SK-N-SH (cell line): ENCODE measurements around the gene MAMSTR.

Source experiments
- CHD2 ChIP-seq: fragments of 150-350 bp; IDR thresholded peaks from 2 replicates; pipeline ENCODE4 v1.6.1; 2018; ENCODE audit warnings: low read length; ENCODE audit not compliant: partially characterized antibody
- CTCF ChIP-seq: fragments of 200-600 bp; sonication (generic); IDR thresholded peaks from 2 replicates; pipeline ENCODE4 v1.6.1; 2017; ENCODE audit warnings: antibody characterized with exemption, mild to moderate bottlenecking, moderate library complexity
- ELF1 ChIP-seq: IDR thresholded peaks from 2 replicates; pipeline ENCODE4 v1.4.0; 2012
- NRF1 ChIP-seq: IDR thresholded peaks from 2 replicates; pipeline ENCODE4 v1.6.1; 2012; ENCODE audit warnings: low read depth, mild to moderate bottlenecking, low read length
- POLR2AphosphoS5 ChIP-seq: IDR thresholded peaks from 2 replicates; pipeline ENCODE4 v1.6.1; 2012; ENCODE audit warnings: low read depth, low read length

DNA sequence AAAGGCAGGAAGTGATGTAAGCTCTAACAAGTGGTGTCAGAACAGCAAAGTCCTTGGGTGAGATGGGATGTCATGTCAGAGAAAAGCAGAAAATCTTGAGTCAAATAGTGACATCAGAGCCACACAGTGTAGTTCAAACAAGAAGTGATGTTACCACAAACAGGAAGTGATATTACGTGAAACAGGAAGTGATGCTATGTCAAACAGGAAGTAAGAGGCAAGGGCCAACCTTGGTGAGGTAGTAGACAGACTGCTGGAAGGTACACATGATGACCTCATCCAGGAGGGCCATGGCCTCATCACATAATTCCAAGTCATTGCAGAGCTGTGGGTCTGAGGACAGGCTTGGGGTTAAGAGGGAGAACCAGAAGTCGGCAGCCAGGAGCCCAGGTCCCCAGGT lies 7.0 kb upstream of the MAMSTR start:
- TF ChIP-seq POLR2AphosphoS5 (no peak), CTCF (no peak), NRF1 (no peak), CHD2 (no peak), ELF1 (no peak)
